Mesenchymal stem cell (in vitro differentiated cells and primary cell): ENCODE data around the gene PDHA1.

ENCODE experiments used
- DNase-seq: peaks from one replicate; pipeline ENCODE4 v3.0.0-alpha.2; 2013
- H2AFZ ChIP-seq: one replicate; pipeline ENCODE4 v1.6.1; 2013; ENCODE audit warnings: low read depth, mild to moderate bottlenecking, control low read depth, inconsistent platforms, low read length, moderate library complexity
- H2AK5ac ChIP-seq: 2 replicates; pipeline ENCODE4 v1.6.1; 2013; ENCODE audit warnings: low read length, moderate library complexity, mild to moderate bottlenecking, inconsistent platforms; ENCODE audit not compliant: severe bottlenecking
- H2BK120ac ChIP-seq: one replicate; pipeline ENCODE4 v1.6.1; 2013; ENCODE audit warnings: low read depth, mild to moderate bottlenecking, inconsistent platforms, low read length, moderate library complexity
- H2BK12ac ChIP-seq, 2 experiments: one replicate each; pipeline ENCODE4 v1.6.1; 2013; ENCODE audit warnings: inconsistent platforms in 2 of 2, low read length in 2 of 2, mild to moderate bottlenecking in 2 of 2, moderate library complexity in 2 of 2, control low read depth in 1 of 2
- H2BK15ac ChIP-seq: one replicate; pipeline ENCODE4 v1.6.1; 2013; ENCODE audit warnings: mild to moderate bottlenecking, low read depth, inconsistent platforms; ENCODE audit not compliant: poor library complexity, severe bottlenecking
- H2BK5ac ChIP-seq: 2 replicates; pipeline ENCODE4 v1.6.1; 2013; ENCODE audit warnings: low read depth, mild to moderate bottlenecking, low read length, control low read depth, inconsistent platforms; ENCODE audit not compliant: poor library complexity, severe bottlenecking
- H3K14ac ChIP-seq, 2 experiments: one replicate each; pipeline ENCODE4 v1.6.1; 2013; ENCODE audit warnings: inconsistent platforms in 2 of 2, low read length in 2 of 2, control low read depth in 1 of 2, mild to moderate bottlenecking in 1 of 2, moderate library complexity in 1 of 2
- H3K18ac ChIP-seq, 2 experiments: one replicate each; pipeline ENCODE4 v1.6.1; 2013; ENCODE audit warnings: inconsistent platforms in 2 of 2, low read length in 2 of 2, control low read depth in 1 of 2, low read depth in 1 of 2, mild to moderate bottlenecking in 1 of 2
- H3K23ac ChIP-seq, 2 experiments: one replicate each; pipeline ENCODE4 v1.6.1; 2013; ENCODE audit warnings: inconsistent platforms in 2 of 2, low read length in 2 of 2, mild to moderate bottlenecking in 2 of 2, moderate library complexity in 2 of 2, control low read depth in 1 of 2
- H3K27ac ChIP-seq: 2 replicates; pipeline ENCODE4 v1.5.1; 2013; ENCODE audit warnings: mild to moderate bottlenecking, moderate library complexity, low read length, control low read depth, inconsistent platforms; ENCODE audit not compliant: poor library complexity, severe bottlenecking
- H3K27me3 ChIP-seq, 2 experiments: 2 replicates each; pipeline versions ENCODE4 v1.6.1 to v1.7.0; 2013; ENCODE audit warnings: low read length in 2 of 2, mild to moderate bottlenecking in 2 of 2, moderate library complexity in 2 of 2, control low read depth in 1 of 2, inconsistent platforms in 1 of 2; ENCODE audit not compliant: control insufficient read depth in 1 of 2, insufficient read depth in 1 of 2
- H3K36me3 ChIP-seq, 2 experiments: 2 replicates each; pipeline versions ENCODE4 v1.6.1 to v1.7.0; 2013; ENCODE audit warnings: low read length in 2 of 2, control low read depth in 1 of 2, inconsistent platforms in 1 of 2, low read depth in 1 of 2, mild to moderate bottlenecking in 1 of 2; ENCODE audit not compliant: insufficient read depth in 2 of 2, control insufficient read depth in 1 of 2
- H3K4ac ChIP-seq, 2 experiments: one replicate each; pipeline ENCODE4 v1.6.1; 2013; ENCODE audit warnings: inconsistent platforms in 2 of 2, low read length in 2 of 2, mild to moderate bottlenecking in 2 of 2, moderate library complexity in 2 of 2, control low read depth in 1 of 2, low read depth in 1 of 2
- H3K4me1 ChIP-seq: 2 replicates; pipeline ENCODE4 v1.6.1; 2013; ENCODE audit warnings: low read depth, low read length, control low read depth; ENCODE audit not compliant: control insufficient read depth, insufficient read depth
- H3K4me2 ChIP-seq: 2 replicates; pipeline ENCODE4 v1.6.1; 2013; ENCODE audit warnings: low read length, mild to moderate bottlenecking, inconsistent platforms; ENCODE audit not compliant: poor library complexity, severe bottlenecking
- H3K4me3 ChIP-seq, 2 experiments: 2 replicates each; pipeline versions ENCODE4 v1.5.1 to v1.7.0; 2013; ENCODE audit warnings: low read length in 2 of 2, mild to moderate bottlenecking in 2 of 2, control low read depth in 1 of 2, low read depth in 1 of 2; ENCODE audit not compliant: insufficient read depth in 1 of 2
- H3K79me1 ChIP-seq: replicated peaks from 2 replicates; pipeline ENCODE4 v1.6.1; 2013; ENCODE audit warnings: mild to moderate bottlenecking, control low read depth, low read length, inconsistent platforms; ENCODE audit not compliant: poor library complexity, severe bottlenecking
- H3K9ac ChIP-seq: 2 replicates; pipeline ENCODE4 v1.7.0; 2013; ENCODE audit warnings: mild to moderate bottlenecking, low read length, moderate library complexity
- H3K9me3 ChIP-seq: 2 replicates; pipeline ENCODE4 v1.7.0; 2013; ENCODE audit warnings: mild to moderate bottlenecking, low read length; ENCODE audit not compliant: control insufficient read depth
- H4K8ac ChIP-seq: one replicate; pipeline ENCODE4 v1.6.1; 2013; ENCODE audit warnings: inconsistent platforms, mild to moderate bottlenecking, low read length, moderate library complexity
- H4K91ac ChIP-seq: one replicate; pipeline ENCODE4 v1.6.1; 2013; ENCODE audit warnings: mild to moderate bottlenecking, low read length, inconsistent platforms
- whole genome bisulfite sequencing: methylation state at CpG from one replicate; pipeline ENCODE4 v1.1.7; 2013; ENCODE audit warnings: mixed read lengths; 5-methylcytosine and 5-hydroxymethylcytosine counted together

Gene PDHA1

GRCh38 chrX:19354625-19355024 lies 10.9 kb downstream of the PDHA1 start:
- Histone ChIP-seq H2AK5ac (no peak overlapping the region), H2BK15ac (no peak overlapping the region), H2BK12ac (no peak overlapping the region), H3K18ac (no peak overlapping the region), H2BK5ac (no peak overlapping the region), H4K8ac (no peak overlapping the region), H3K9ac (no peak overlapping the region), H3K27me3 (no peaks in the 10 kb centered on the region), H3K4ac (no peak overlapping the region), H3K14ac (no peak overlapping the region), H3K9me3 (no peaks in the 10 kb centered on the region), H2AFZ (no peak overlapping the region), H3K36me3 (peaks cover 41 to 85% of the 10 kb centered on the region in 2 experiments), H2BK120ac (no peak overlapping the region), H3K4me1 (no peaks in the 10 kb centered on the region), H3K23ac (no peak overlapping the region), H4K91ac (no peak overlapping the region), H3K4me2 (no peak overlapping the region), H3K4me3 (no peak overlapping the region), H3K79me1 (peaks cover 14% of the 10 kb centered on the region), H3K27ac (no peak overlapping the region)
- WGBS = 96% methylated on average over 6 of the region's 6 CpGs
- no peak for DNase-seq

- DNase-seq = no peak
- Histone ChIP-seq H3K9me3 (no peaks in the 10 kb centered on the region), H3K4me3 (no peak overlapping the region), H3K4me2 (no peak overlapping the region), H2AFZ (no peak overlapping the region), H4K8ac (no peak overlapping the region), H3K79me1 (peaks cover 11% of the 10 kb centered on the region), H3K27ac (no peak overlapping the region), H2BK15ac (no peak overlapping the region), H2BK120ac (no peak overlapping the region), H2BK12ac (no peak overlapping the region), H4K91ac (no peak overlapping the region), H3K9ac (no peak overlapping the region), H3K23ac (no peak overlapping the region), H3K18ac (no peak overlapping the region), H3K4me1 (no peaks in the 10 kb centered on the region), H2AK5ac (no peak overlapping the region), H3K36me3 (peaks cover 33 to 79% of the 10 kb centered on the region in 2 experiments), H3K27me3 (no peaks in the 10 kb centered on the region), H2BK5ac (no peak overlapping the region), H3K14ac (no peak overlapping the region), H3K4ac (no peak overlapping the region)
- WGBS = 94% methylated on average over 7 of the region's 7 CpGs
Observed at GRCh38 chrX:19358521-19358920, 14.8 kb downstream of the PDHA1 start.

- H2BK12ac ChIP-seq = no peak overlapping the region
- H2BK120ac ChIP-seq = no peak overlapping the region
Observed at GRCh38 chrX:19360903-19361302, 17.2 kb downstream of the PDHA1 start.

GRCh38 chrX:19361701-19362100 lies 18.0 kb downstream of the PDHA1 start:
- peaks cover 17 to 54% of the 10 kb centered on the region in 2 experiments for H3K36me3 ChIP-seq
- H3K79me1 ChIP-seq = peaks cover 1% of the 10 kb centered on the region
- H3K14ac ChIP-seq = no peak overlapping the region
- H3K4me3 ChIP-seq = no peak overlapping the region
- H2BK120ac ChIP-seq = no peak overlapping the region
- no peak overlapping the region for H2AK5ac ChIP-seq
- H3K23ac ChIP-seq = no peak overlapping the region
- H2BK15ac ChIP-seq = no peak overlapping the region
- H3K27me3 ChIP-seq = no peaks in the 10 kb centered on the region
- no peak overlapping the region for H3K18ac ChIP-seq
- no peak overlapping the region for H3K4me2 ChIP-seq
- no peak overlapping the region for H3K4ac ChIP-seq
- no peak for DNase-seq
- H2BK5ac ChIP-seq = no peak overlapping the region
- no peak overlapping the region for H2AFZ ChIP-seq
- no peak overlapping the region for H2BK12ac ChIP-seq
- no peak overlapping the region for H4K91ac ChIP-seq
- no peaks in the 10 kb centered on the region for H3K4me1 ChIP-seq
- no peak overlapping the region for H4K8ac ChIP-seq
- WGBS = 90% methylated on average over 2 of the region's 4 CpGs
- no peak overlapping the region for H3K27ac ChIP-seq
- H3K9me3 ChIP-seq = no peaks in the 10 kb centered on the region
- no peak overlapping the region for H3K9ac ChIP-seq

More at GRCh38 chrX:19360903-19361302, 17.2 kb downstream of the PDHA1 start:
- Histone ChIP-seq H3K18ac (no peak overlapping the region), H3K79me1 (peaks cover 3% of the 10 kb centered on the region), H2BK15ac (no peak overlapping the region), H4K91ac (no peak overlapping the region), H3K4me3 (no peak overlapping the region), H3K27ac (no peak overlapping the region), H3K9ac (no peak overlapping the region), H3K4me2 (no peak overlapping the region), H3K14ac (no peak overlapping the region), H3K36me3 (peaks cover 24 to 59% of the 10 kb centered on the region in 2 experiments), H2AFZ (no peak overlapping the region), H3K23ac (no peak overlapping the region), H2AK5ac (no peak overlapping the region), H3K4me1 (no peaks in the 10 kb centered on the region), H3K9me3 (no peaks in the 10 kb centered on the region), H2BK5ac (no peak overlapping the region), H3K4ac (no peak overlapping the region), H4K8ac (no peak overlapping the region), H3K27me3 (no peaks in the 10 kb centered on the region)
- WGBS = 89% methylated on average over 6 of the region's 6 CpGs
- no peak for DNase-seq
